Cardiac muscle cell (in vitro differentiated cells and primary cell): Measurements from ENCODE around the gene RABL3. TPM values are rescaled to one million over a fixed set of nuclear protein-coding genes. Genes with fewer than 3 reads are reported as not detected.
"Not testable (repeated sequence)": the region's sequence is repeated elsewhere in the genome, so short reads cannot be mapped to it uniquely, and the experiment has no call there.

ENCODE experiments used
- DNase-seq, 2 donors: peaks; one replicate each; pipeline versions ENCODE4 v3.0.0 to v3.0.0-alpha.2; 2010 to 2017; ENCODE audit warnings: low read depth in 1 of 2, low spot score in 1 of 2
- H3K27ac ChIP-seq: fragments of 200-600 bp; sonication (generic); 2 replicates; pipeline ENCODE4 v1.5.1; 2016
- H3K27me3 ChIP-seq: fragments of 200-600 bp; sonication (generic); 2 replicates; pipeline ENCODE4 v1.6.0; 2016; ENCODE audit warnings: control low read depth
- H3K36me3 ChIP-seq: fragments of 200-600 bp; sonication (generic); 2 replicates; pipeline ENCODE4 v1.5.1; 2016; ENCODE audit warnings: control low read depth
- H3K4me1 ChIP-seq: fragments of 200-600 bp; sonication (generic); 2 replicates; pipeline ENCODE4 v1.8.1; 2017; ENCODE audit warnings: low read depth, mild to moderate bottlenecking, mixed run types
- H3K4me3 ChIP-seq: fragments of 200-600 bp; sonication (generic); 2 replicates; pipeline ENCODE4 v1.5.1; 2016; ENCODE audit warnings: mild to moderate bottlenecking
- H3K9me3 ChIP-seq: fragments of 200-600 bp; sonication (generic); 2 replicates; pipeline ENCODE4 v1.5.1; 2017; ENCODE audit warnings: low read depth, mild to moderate bottlenecking, control low read depth
- CTCF ChIP-seq: IDR thresholded peaks from 2 replicates; pipeline ENCODE4 v1.5.1; 2012; ENCODE audit warnings: low read depth, mild to moderate bottlenecking, low read length
- polyA plus RNA-seq: library from polyadenylated mRNA; unstranded; fragments of >200 nt; fragmentation: Nextera tagmentation; extraction: Ambion mirVana; gene quantifications from 2 replicates; pipeline ENCODE4 v1.2.1, GENCODE V29; 2016
- total RNA-seq: library from RNA; depleted of rRNA; stranded (reverse); fragments of >200 nt; gene quantifications from 2 replicates; pipeline ENCODE4 v1.2.3, GENCODE V29; 2016

RABL3 gene
- total and polyA plus RNA-seq, 2 experiments from 2014 or later, result 12.5 to 22.3 TPM

DNA sequence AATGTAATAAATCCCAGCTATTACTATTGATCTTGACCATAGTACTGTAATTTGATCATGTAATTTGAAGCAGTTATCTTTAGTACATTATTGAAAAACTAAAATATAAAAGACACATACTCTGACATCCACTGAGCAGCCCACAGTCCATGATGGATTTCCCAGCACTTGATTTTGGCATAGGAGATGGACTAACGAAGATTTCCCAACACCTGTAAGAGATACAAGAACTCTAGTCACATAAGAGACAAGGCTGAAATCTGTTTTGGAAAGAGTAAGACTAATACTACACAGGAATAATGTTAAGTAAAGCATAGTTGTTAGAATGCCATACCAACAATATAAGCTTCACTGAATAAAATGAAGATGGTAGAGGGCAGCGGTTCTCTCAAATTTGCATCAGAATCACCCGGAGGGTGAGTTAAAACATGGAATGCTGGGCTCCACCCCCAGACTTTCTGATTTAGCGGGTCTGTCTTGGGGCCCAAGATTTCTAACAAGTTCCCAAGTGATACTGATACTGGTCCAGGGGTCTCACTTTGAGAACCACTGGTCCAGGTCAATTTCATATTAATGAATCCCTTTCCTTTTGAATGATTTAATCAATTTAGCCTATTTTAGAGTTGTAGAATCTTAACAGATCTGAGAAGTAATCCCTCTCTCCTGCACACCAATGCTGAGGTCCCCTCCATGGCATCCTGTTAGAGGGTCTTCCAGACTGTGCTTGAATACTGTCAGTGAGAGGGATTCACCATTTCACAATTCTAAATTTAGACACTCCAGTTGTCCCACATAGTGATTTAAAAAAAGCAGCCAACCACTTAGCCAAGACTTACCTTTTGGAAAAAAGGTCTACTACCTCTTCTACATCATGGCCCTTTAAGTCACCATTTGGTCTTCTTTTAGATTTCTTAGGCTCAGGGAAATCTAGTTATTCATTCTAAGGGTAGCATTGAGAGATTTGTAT is 11.5 kb downstream of the RABL3 start:
- H3K4me3 ChIP-seq, result no peak overlapping the region
- H3K36me3 ChIP-seq, result no peaks in the 10 kb centered on the region
- H3K27ac ChIP-seq, result no peak overlapping the region
- no peaks in the 10 kb centered on the region for H3K9me3 ChIP-seq
- no peaks in the 10 kb centered on the region for H3K27me3 ChIP-seq
- H3K4me1 ChIP-seq, result no peaks in the 10 kb centered on the region
- TF ChIP-seq CTCF, result no peak
- no peak for DNase-seq

- Histone ChIP-seq H3K4me3 (no peak overlapping the region), H3K36me3 (no peaks in the 10 kb centered on the region), H3K4me1 (no peaks in the 10 kb centered on the region), H3K9me3 (no peaks in the 10 kb centered on the region), H3K27ac (no peak overlapping the region), H3K27me3 (no peaks in the 10 kb centered on the region)
- DNase-seq, result peak in 1 of 2 donors; percentile 10
- no peak for TF ChIP-seq CTCF
These were observed 15.5 kb downstream of the RABL3 start for GRCh38 chr3:120726791-120727190.

- H3K27me3 ChIP-seq, H3K9me3 ChIP-seq, H3K36me3 ChIP-seq, H3K4me1 ChIP-seq: not testable (repeated sequence)
- peak; percentile 15 to 25 for DNase-seq
- H3K27ac ChIP-seq, result peak overlapping the region; percentile 37
- H3K4me3 ChIP-seq, result peak overlapping the region; percentile 16
These were observed 23.0 kb downstream of the RABL3 start for GRCh38 chr3:120719167-120719834.

GRCh38 chr3:120713262-120713661 is 29.1 kb downstream of the RABL3 start:
- H3K4me3 ChIP-seq, result no peak overlapping the region
- TF ChIP-seq CTCF, result no peak
- H3K27me3 ChIP-seq, result no peaks in the 10 kb centered on the region
- H3K36me3 ChIP-seq, result no peaks in the 10 kb centered on the region
- no peak for DNase-seq
- no peaks in the 10 kb centered on the region for H3K4me1 ChIP-seq
- no peaks in the 10 kb centered on the region for H3K9me3 ChIP-seq
- H3K27ac ChIP-seq, result no peak overlapping the region

- no peak for DNase-seq
- Histone ChIP-seq H3K27me3 (no peaks in the 10 kb centered on the region), H3K4me3 (no peak overlapping the region), H3K27ac (no peak overlapping the region), H3K4me1 (no peaks in the 10 kb centered on the region), H3K36me3 (no peaks in the 10 kb centered on the region), H3K9me3 (no peaks in the 10 kb centered on the region)
- no peak for TF ChIP-seq CTCF
These were observed 31.9 kb downstream of the RABL3 start for GRCh38 chr3:120710369-120710768.

DNA sequence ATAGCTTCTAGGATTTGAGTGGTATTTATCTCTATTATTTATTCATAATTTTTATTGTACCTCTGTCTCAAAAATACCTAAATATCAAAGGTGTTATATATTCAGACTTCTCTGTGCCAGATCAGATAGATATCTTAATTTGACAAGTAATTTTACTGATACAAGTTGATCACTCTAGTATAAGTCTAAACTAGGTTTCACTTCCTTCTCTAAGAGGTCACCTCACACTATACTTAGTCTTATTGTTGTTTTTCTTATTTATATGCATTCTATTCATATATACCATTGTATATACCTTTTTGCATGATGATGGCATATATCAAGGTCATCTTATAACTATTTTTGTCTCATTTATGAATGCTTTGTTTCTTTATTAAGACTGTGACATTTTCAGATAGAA is 33.9 kb downstream of the RABL3 start:
- Histone ChIP-seq H3K4me1 (no peaks in the 10 kb centered on the region), H3K36me3 (no peaks in the 10 kb centered on the region), H3K9me3 (no peaks in the 10 kb centered on the region), H3K27me3 (no peaks in the 10 kb centered on the region), H3K4me3 (no peak overlapping the region), H3K27ac (no peak overlapping the region)
- DNase-seq, result no peak
- no peak for TF ChIP-seq CTCF
